Fibroblast of the aortic adventitia (primary cell): ENCODE measurements around the gene ANKRD13C. TPM values are rescaled to one million over a fixed set of nuclear protein-coding genes. Genes with fewer than 3 reads are reported as not detected.

ENCODE experiments used
- DNase-seq: peaks from one replicate; pipeline ENCODE4 v3.0.0-alpha.2; 2010; ENCODE audit warnings: low read depth
- H3K4me3 ChIP-seq: 2 replicates; pipeline ENCODE4 v1.5.1; 2011; ENCODE audit warnings: low read depth, mild to moderate bottlenecking, control low read depth, low read length, moderate library complexity
- CTCF ChIP-seq: IDR thresholded peaks from 2 replicates; pipeline ENCODE4 v1.5.1; 2011; ENCODE audit warnings: mild to moderate bottlenecking, low read length, control low read depth, inconsistent platforms; ENCODE audit not compliant: insufficient read depth
- total RNA-seq: library from RNA; depleted of rRNA; stranded (reverse); fragments of >200 nt; gene quantifications from 2 replicates; pipeline ENCODE4 v1.2.3, GENCODE V29; 2012; ENCODE audit warnings: low replicate concordance

The ANKRD13C gene
- total RNA-seq, 1 donor = 37.7 TPM

GRCh38 chr1:70299472-70299871 lies 55.0 kb downstream of the ANKRD13C start:
- no peak for DNase-seq
- TF ChIP-seq CTCF = no peak
- H3K4me3 ChIP-seq = no peak overlapping the region

DNA sequence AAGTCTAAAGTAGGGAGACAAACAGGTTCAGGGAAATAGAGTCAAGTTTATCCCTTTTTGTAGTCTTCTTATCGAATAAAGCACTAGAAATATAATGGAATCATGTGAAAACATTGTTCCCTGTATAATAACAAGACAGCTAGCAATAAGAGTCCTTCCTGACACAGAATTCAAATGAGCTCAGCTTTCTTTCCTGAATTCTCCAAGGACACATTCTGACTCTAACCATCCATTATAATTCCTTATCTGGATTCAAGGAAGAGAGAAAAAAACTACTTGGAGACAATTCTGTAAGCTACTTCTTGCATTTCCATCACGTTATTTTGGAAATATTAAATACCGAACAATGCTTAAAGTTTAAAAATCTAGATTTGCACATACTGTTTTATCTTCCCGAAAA lies 58.8 kb downstream of the ANKRD13C start:
- H3K4me3 ChIP-seq = no peak overlapping the region
- TF ChIP-seq CTCF = no peak
- no peak for DNase-seq

- DNase-seq = no peak
- no peak for TF ChIP-seq CTCF
- H3K4me3 ChIP-seq = no peak overlapping the region
Observed at GRCh38 chr1:70293186-70293843, 61.2 kb downstream of the ANKRD13C start.

DNA sequence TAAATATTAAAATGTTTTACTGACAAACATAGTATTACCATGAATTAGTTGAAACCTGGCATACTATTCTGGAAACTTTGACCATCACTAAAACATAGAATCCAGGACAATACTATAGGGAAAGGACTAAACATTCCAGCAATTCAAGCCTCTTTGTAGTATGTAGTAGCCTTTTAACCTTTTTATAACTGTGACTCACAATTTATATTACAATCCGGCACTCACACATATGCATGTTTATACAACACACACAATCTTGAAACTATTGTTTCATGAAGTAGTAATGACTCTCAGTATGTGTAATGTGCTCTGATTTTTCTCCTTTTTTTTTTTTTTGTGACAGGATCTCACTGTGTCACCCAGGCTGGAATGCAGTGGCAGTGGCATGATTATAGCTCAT lies 64.3 kb downstream of the ANKRD13C start:
- H3K4me3 ChIP-seq = no peak overlapping the region
- peak; percentile 41 for DNase-seq
- no peak for TF ChIP-seq CTCF

GRCh38 chr1:70288166-70288565 lies 66.4 kb downstream of the ANKRD13C start:
- TF ChIP-seq CTCF = no peak
- peak; percentile 5 for DNase-seq
- H3K4me3 ChIP-seq = no peak overlapping the region

DNA sequence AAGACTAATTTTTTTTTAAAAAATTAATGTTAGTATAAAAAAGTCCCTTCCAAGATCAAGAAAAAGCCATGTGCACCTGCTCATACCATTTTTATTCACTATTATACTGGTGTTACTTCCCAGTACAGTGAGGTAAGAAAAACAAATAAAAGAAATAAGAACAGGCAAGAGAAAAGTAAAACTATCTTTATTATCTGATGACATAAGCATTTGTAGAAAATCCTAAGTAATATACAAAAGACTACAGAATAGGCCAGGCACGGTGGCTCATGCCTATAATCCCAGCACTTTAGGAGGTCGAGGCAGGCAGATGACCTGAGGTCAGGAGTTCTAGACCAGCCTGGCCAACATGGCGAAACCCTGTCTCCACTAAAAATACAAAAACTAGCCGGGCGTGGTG lies 68.1 kb downstream of the ANKRD13C start:
- TF ChIP-seq CTCF = no peak
- DNase-seq = no peak
- no peak overlapping the region for H3K4me3 ChIP-seq

GRCh38 chr1:70284366-70284765 lies 70.2 kb downstream of the ANKRD13C start:
- TF ChIP-seq CTCF = no peak
- no peak overlapping the region for H3K4me3 ChIP-seq
- DNase-seq = no peak
